Activated CD4-positive, alpha-beta T cell treated with anti-CD3 and anti-CD28 coated beads, Interleukin-2, amount 50 U/mL, for 4 hours (primary cell): ENCODE measurements around the gene PPCDC.

Experiments
- DNase-seq, 2 experiments: peaks; one replicate each; pipeline ENCODE4 v3.0.0-alpha.2; 2020

PPCDC gene

GRCh38 chr15:75016431-75016830, 7.0 kb upstream of the PPCDC start:
- DNase-seq: no peak

- DNase-seq: no peak
Measured at GRCh38 chr15:75019916-75020315, 3.5 kb upstream of the PPCDC start.

GRCh38 chr15:75021341-75021740, 2.0 kb upstream of the PPCDC start:
- DNase-seq: no peak

GRCh38 chr15:75022783-75023180, 608 bp upstream of the PPCDC start:
- DNase-seq: no peak

GRCh38 chr15:75023872-75024636, 664 bp downstream of the PPCDC start:
- no peak for DNase-seq

- DNase-seq: no peak
Measured at GRCh38 chr15:75025107-75025506, 1.7 kb downstream of the PPCDC start.

- no peak for DNase-seq
Measured at GRCh38 chr15:75025548-75026260, 2.3 kb downstream of the PPCDC start.

- no peak for DNase-seq
Measured at GRCh38 chr15:75027551-75027950, 4.2 kb downstream of the PPCDC start.

GRCh38 chr15:75028991-75029377, 5.6 kb downstream of the PPCDC start:
- no peak for DNase-seq

- DNase-seq: peak; percentile 88 to 91
Measured at GRCh38 chr15:75029378-75030022, 6.1 kb downstream of the PPCDC start.

- DNase-seq: no peak
Measured at GRCh38 chr15:75030023-75030413, 6.6 kb downstream of the PPCDC start.

- DNase-seq: no peak
Measured at GRCh38 chr15:75030424-75030823, 7.0 kb downstream of the PPCDC start.

- no peak for DNase-seq
Measured at GRCh38 chr15:75031848-75032247, 8.5 kb downstream of the PPCDC start.

- DNase-seq: no peak
Measured at GRCh38 chr15:75032395-75032794, 9.0 kb downstream of the PPCDC start.

GRCh38 chr15:75033809-75034208, 10.4 kb downstream of the PPCDC start:
- no peak for DNase-seq

GRCh38 chr15:75034615-75035014, 11.2 kb downstream of the PPCDC start:
- no peak for DNase-seq

GRCh38 chr15:75036212-75036616, 12.8 kb downstream of the PPCDC start:
- DNase-seq: no peak

- no peak for DNase-seq
Measured at GRCh38 chr15:75037685-75038084, 14.3 kb downstream of the PPCDC start.

GRCh38 chr15:75038231-75038630, 14.8 kb downstream of the PPCDC start:
- no peak for DNase-seq

- DNase-seq: peak; percentile 17 to 22
Measured at GRCh38 chr15:75042730-75043508, 19.5 kb downstream of the PPCDC start.

- no peak for DNase-seq
Measured at GRCh38 chr15:75043509-75044257, 20.3 kb downstream of the PPCDC start.

GRCh38 chr15:75044258-75044878, 21.0 kb downstream of the PPCDC start:
- DNase-seq: no peak
